H1 (cell line): ENCODE results near the gene DPYSL3. TPM values are rescaled to one million over a fixed set of nuclear protein-coding genes. Genes with fewer than 3 reads are reported as not detected.

ENCODE experiments used
- ASH2L ChIP-seq: fragments of 200-600, 300-600 bp; sonication (generic); IDR thresholded peaks from one replicate; pipeline ENCODE4 v1.7.1; 2017; ENCODE audit warnings: low read length
- BACH1 ChIP-seq: IDR thresholded peaks from 2 replicates; pipeline ENCODE4 v1.6.1; 2012; ENCODE audit warnings: low read length, improper control_type of control experiment
- CBX8 ChIP-seq: fragments of 300-800, 300-1000 bp; sonication (generic); IDR thresholded peaks from 2 replicates; pipeline ENCODE4 v1.7.1; 2016; ENCODE audit warnings: low read depth, low read length, borderline replicate concordance
- CHD1 ChIP-seq: IDR thresholded peaks from 2 replicates; pipeline ENCODE4 v1.6.1; 2012; ENCODE audit warnings: low read depth, low read length, improper control_type of control experiment
- JUND ChIP-seq: IDR thresholded peaks from 2 replicates; pipeline ENCODE4 v1.6.1; 2011; ENCODE audit warnings: mild to moderate bottlenecking, improper control_type of control experiment, low read length
- NANOG ChIP-seq: IDR thresholded peaks from 2 replicates; pipeline ENCODE4 v1.6.1; 2011; ENCODE audit warnings: low read length, low read depth, mild to moderate bottlenecking, inconsistent platforms; ENCODE audit not compliant: insufficient read depth, poor library complexity, severe bottlenecking
- RBBP5 ChIP-seq: IDR thresholded peaks from 2 replicates; pipeline ENCODE4 v1.7.1; 2012; ENCODE audit warnings: low read depth, mild to moderate bottlenecking, inconsistent platforms, low read length, moderate library complexity, borderline replicate concordance
- SIX5 ChIP-seq: IDR thresholded peaks from 2 replicates; pipeline ENCODE4 v1.6.1; 2011; ENCODE audit warnings: mild to moderate bottlenecking, low read depth, low read length
- polyA plus RNA-seq, 7 experiments: library from polyadenylated mRNA; depleted of rRNA in 3 of 7; stranded (reverse) in 5 of 7; unstranded in 2 of 7; fragments of >200 nt in 5 of 7; fragments of 200-250 nt in 2 of 7; gene quantifications; 1 replicate in 5 of 7; 2 replicates in 1 of 7; 4 replicates in 1 of 7; pipeline versions ENCODE4 v1.2.1 to v1.2.3, GENCODE V29; 2011 to 2013; ENCODE audit warnings: missing spikeins in 2 of 7, mixed read lengths in 2 of 7
- total RNA-seq: library from RNA; stranded (reverse); fragmentation: NEBNext Ultra II Directional; extraction: Animal tissue kit (Norgen Biotek cat#: 25700); gene quantifications from 2 replicates; pipeline ENCODE4 v1.2.1, GENCODE V29; 2021
- TF ChIP-seq, protein P1 (sequence below): fragments of 300-600 bp; sonication (generic); IDR thresholded peaks from 2 replicates; pipeline ENCODE4 v1.7.1; 2012; ENCODE audit warnings: low read length, moderate library complexity, mild to moderate bottlenecking, inconsistent platforms; ENCODE audit not compliant: insufficient replicate concordance
- TF ChIP-seq, protein P2 (sequence below): IDR thresholded peaks from 2 replicates; pipeline ENCODE4 v1.6.1; 2011; ENCODE audit warnings: low read length, improper control_type of control experiment

Gene DPYSL3
- total and polyA plus RNA-seq, 2 of the 8 experiments (the other 6 are each of a cell fraction or from before 2014, with no cell fraction given): 268 to 387 TPM

GRCh38 chr5:147482706-147483180 lies 27.1 kb downstream of the DPYSL3 start (continued):
- TF ChIP-seq, protein P1, sequence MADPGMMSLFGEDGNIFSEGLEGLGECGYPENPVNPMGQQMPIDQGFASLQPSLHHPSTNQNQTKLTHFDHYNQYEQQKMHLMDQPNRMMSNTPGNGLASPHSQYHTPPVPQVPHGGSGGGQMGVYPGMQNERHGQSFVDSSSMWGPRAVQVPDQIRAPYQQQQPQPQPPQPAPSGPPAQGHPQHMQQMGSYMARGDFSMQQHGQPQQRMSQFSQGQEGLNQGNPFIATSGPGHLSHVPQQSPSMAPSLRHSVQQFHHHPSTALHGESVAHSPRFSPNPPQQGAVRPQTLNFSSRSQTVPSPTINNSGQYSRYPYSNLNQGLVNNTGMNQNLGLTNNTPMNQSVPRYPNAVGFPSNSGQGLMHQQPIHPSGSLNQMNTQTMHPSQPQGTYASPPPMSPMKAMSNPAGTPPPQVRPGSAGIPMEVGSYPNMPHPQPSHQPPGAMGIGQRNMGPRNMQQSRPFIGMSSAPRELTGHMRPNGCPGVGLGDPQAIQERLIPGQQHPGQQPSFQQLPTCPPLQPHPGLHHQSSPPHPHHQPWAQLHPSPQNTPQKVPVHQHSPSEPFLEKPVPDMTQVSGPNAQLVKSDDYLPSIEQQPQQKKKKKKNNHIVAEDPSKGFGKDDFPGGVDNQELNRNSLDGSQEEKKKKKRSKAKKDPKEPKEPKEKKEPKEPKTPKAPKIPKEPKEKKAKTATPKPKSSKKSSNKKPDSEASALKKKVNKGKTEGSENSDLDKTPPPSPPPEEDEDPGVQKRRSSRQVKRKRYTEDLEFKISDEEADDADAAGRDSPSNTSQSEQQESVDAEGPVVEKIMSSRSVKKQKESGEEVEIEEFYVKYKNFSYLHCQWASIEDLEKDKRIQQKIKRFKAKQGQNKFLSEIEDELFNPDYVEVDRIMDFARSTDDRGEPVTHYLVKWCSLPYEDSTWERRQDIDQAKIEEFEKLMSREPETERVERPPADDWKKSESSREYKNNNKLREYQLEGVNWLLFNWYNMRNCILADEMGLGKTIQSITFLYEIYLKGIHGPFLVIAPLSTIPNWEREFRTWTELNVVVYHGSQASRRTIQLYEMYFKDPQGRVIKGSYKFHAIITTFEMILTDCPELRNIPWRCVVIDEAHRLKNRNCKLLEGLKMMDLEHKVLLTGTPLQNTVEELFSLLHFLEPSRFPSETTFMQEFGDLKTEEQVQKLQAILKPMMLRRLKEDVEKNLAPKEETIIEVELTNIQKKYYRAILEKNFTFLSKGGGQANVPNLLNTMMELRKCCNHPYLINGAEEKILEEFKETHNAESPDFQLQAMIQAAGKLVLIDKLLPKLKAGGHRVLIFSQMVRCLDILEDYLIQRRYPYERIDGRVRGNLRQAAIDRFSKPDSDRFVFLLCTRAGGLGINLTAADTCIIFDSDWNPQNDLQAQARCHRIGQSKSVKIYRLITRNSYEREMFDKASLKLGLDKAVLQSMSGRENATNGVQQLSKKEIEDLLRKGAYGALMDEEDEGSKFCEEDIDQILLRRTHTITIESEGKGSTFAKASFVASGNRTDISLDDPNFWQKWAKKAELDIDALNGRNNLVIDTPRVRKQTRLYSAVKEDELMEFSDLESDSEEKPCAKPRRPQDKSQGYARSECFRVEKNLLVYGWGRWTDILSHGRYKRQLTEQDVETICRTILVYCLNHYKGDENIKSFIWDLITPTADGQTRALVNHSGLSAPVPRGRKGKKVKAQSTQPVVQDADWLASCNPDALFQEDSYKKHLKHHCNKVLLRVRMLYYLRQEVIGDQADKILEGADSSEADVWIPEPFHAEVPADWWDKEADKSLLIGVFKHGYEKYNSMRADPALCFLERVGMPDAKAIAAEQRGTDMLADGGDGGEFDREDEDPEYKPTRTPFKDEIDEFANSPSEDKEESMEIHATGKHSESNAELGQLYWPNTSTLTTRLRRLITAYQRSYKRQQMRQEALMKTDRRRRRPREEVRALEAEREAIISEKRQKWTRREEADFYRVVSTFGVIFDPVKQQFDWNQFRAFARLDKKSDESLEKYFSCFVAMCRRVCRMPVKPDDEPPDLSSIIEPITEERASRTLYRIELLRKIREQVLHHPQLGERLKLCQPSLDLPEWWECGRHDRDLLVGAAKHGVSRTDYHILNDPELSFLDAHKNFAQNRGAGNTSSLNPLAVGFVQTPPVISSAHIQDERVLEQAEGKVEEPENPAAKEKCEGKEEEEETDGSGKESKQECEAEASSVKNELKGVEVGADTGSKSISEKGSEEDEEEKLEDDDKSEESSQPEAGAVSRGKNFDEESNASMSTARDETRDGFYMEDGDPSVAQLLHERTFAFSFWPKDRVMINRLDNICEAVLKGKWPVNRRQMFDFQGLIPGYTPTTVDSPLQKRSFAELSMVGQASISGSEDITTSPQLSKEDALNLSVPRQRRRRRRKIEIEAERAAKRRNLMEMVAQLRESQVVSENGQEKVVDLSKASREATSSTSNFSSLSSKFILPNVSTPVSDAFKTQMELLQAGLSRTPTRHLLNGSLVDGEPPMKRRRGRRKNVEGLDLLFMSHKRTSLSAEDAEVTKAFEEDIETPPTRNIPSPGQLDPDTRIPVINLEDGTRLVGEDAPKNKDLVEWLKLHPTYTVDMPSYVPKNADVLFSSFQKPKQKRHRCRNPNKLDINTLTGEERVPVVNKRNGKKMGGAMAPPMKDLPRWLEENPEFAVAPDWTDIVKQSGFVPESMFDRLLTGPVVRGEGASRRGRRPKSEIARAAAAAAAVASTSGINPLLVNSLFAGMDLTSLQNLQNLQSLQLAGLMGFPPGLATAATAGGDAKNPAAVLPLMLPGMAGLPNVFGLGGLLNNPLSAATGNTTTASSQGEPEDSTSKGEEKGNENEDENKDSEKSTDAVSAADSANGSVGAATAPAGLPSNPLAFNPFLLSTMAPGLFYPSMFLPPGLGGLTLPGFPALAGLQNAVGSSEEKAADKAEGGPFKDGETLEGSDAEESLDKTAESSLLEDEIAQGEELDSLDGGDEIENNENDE: no peak
- TF ChIP-seq, protein P2, sequence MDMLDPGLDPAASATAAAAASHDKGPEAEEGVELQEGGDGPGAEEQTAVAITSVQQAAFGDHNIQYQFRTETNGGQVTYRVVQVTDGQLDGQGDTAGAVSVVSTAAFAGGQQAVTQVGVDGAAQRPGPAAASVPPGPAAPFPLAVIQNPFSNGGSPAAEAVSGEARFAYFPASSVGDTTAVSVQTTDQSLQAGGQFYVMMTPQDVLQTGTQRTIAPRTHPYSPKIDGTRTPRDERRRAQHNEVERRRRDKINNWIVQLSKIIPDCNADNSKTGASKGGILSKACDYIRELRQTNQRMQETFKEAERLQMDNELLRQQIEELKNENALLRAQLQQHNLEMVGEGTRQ: no peak
- TF ChIP-seq CHD1: no peak
- TF ChIP-seq JUND: no peak
- TF ChIP-seq NANOG: no peak
- no peak for TF ChIP-seq ASH2L
- TF ChIP-seq RBBP5: no peak
- no peak for TF ChIP-seq CBX8
- no peak for TF ChIP-seq SIX5
- no peak for TF ChIP-seq BACH1
